ENCODE measurements around the gene DYNLT2B.
"Not testable (repeated sequence)": the region's sequence is repeated elsewhere in the genome, so short reads cannot be mapped to it uniquely, and the experiment has no call there.

DYNLT2B gene

DNA sequence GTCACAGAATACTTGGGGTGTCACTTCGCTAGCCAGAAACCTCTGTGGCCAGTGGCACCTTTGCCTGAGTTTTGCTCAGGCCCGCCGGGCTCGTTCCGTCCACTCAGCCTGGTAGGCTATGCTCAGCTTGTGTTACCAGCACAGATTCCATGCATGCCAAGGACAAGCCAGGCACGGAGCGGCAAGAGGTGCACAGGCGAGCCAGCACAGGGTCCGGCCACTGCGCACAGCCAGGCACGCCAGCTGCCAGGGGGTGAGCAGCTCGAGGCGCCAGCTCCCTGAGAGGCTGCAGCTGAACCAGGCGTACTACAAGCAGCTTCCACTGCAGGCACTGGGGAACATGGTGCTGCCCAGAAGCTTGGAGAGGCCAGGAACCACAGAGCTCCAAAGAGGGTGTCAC, 45.2 kb downstream of the DYNLT2B start:
- DNase-seq (ENCODE audit: low read depth): no peak

GRCh38 chr3:196270499-196270898, 47.5 kb downstream of the DYNLT2B start:
- DNase-seq (ENCODE audit: low read depth): no peak

GRCh38 chr3:196268284-196269163, 49.5 kb downstream of the DYNLT2B start:
- DNase-seq (ENCODE audit: low read depth): no peak

- no peak for DNase-seq (ENCODE audit: low read depth)
These were observed 54.2 kb downstream of the DYNLT2B start for GRCh38 chr3:196263819-196264218.

- DNase-seq (ENCODE audit: low read depth): no peak
These were observed 57.3 kb downstream of the DYNLT2B start for GRCh38 chr3:196260784-196261183.

DNA sequence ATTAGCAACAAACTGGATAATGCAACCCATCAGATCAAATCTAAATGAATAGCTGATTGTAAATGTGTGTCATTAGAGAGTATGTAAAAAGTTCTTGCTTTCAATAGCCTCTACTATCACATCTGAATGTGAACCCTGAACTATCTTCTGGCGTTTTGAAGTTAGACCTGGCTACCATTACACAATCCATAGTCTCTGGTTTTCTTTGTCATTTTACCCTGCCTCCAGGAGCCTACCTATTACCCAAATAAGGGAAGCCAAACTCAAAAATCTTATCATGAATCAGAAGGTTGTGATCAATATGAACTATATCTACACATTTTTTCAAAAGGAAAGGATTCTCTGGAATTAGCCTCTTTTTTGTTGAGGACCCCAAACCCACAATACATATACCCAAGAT, 62.3 kb downstream of the DYNLT2B start:
- DNase-seq (ENCODE audit: low read depth): no peak

DNA sequence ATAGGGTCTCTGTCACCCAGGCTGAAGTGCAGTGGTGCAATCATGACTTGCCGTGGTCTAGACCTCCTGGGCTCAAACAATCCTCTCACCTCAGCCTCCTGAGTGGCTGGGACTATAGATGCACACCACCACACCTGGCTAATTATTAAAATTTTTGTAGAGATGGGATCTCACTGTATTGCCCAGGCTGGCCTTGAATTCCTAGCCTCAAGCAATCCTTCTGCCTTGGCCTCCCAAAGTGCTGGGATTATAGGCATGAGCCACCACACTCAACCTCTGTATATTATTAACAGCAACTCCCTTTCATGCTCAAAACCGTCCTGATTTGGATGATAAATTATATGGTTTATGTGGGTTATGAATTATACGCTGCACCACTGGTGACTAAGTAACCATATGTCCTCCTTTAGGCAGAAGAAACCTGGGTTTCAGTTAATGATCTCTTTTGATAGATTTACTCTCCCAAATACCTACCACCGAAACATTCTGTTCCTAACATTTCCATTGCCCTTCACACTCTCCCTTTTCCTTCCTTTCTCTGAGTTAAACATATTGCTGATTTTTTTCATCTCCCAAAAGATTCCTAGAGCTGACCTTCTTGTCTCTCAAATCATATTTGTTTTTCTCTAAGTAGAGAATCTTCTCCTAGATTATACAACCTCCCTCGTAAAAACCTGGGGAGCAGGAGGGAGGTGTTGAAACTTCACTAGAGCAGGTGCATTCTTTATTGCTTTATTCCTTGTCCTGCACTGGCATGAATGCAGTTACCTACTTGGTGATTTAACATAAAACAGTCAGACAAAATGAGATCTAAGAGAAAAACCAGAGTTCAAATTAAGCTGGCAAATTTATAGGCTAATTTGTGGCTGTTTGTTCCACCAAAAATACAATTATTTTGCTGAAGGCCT, 63.4 kb downstream of the DYNLT2B start:
- DNase-seq (ENCODE audit: low read depth): no peak

- no peak for DNase-seq (ENCODE audit: low read depth)
These were observed 66.1 kb downstream of the DYNLT2B start for GRCh38 chr3:196251918-196252317.

DNA sequence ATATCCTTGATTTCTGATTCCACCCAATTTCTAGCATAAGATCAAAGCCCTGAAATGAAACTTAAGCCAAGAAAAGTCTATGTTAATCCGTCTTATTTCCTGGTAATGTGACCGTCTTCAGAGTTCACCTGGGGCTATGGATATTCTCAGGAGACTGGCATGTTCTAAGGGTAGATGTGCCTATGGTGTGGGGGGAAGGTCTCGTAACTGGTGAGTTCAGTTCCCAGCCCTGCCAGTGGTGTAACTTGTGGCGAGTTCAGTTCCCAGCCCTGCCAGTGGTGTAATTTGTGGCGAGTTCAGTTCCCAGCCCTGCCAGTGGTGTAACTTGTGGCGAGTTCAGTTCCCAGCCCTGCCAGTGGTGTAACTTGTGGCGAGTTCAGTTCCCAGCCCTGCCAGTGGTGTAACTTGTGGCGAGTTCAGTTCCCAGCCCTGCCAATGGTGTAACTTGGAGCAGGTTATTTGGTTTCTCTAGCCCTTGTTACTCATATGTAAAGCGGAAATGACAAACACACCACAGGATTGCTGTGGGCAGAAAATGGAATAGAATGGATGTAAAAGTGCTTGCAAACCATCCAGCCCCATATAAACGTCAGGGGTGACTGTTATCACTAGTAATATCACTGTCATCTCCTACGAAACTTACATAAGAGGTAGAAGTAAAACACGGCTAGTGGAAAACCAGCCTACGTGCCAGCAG, 71.3 kb downstream of the DYNLT2B start:
- DNase-seq (ENCODE audit: low read depth): no peak

GRCh38 chr3:196244166-196244565, 73.9 kb downstream of the DYNLT2B start:
- DNase-seq (ENCODE audit: low read depth): not testable (repeated sequence)

DNA sequence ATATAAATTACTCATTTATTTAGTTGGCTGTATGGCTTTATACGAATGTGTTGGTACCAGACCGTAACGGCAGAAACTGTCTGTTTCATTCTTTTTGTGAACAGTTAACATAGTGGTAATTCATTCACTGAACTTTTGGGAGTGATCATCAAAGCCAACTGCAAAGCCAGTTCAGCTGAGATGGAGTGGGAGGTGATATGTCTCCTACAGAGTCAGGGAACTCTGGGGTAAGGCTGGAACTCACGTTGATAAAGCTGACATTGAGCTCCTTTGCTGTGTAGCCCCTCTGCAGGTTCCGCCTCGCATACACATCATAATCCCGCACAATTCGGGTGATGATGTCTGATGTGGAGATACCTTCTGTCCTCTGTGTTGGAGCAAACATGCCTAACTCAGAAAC, 76.3 kb downstream of the DYNLT2B start:
- no peak for DNase-seq (ENCODE audit: low read depth)
